Mammary epithelial cell (primary cell): ENCODE results near the gene CCDC91.

ENCODE experiments used
- EZH2 ChIP-seq: IDR thresholded peaks from 2 replicates; pipeline ENCODE4 v1.6.1; 2012; ENCODE audit warnings: low read length, inconsistent platforms, borderline replicate concordance
- TF ChIP-seq, protein P1 (sequence below), 2 donors: IDR thresholded peaks in 1 of 2; conservative IDR thresholded peaks in 1 of 2; 2 replicates each; pipeline ENCODE4 v1.5.1; 2011 to 2012; ENCODE audit warnings: inconsistent platforms in 2 of 2, low read length in 2 of 2, mild to moderate bottlenecking in 2 of 2, control low read depth in 1 of 2, low read depth in 1 of 2; ENCODE audit not compliant: insufficient read depth in 1 of 2; ENCODE audit errors: extremely low read depth in 1 of 2

DNA sequence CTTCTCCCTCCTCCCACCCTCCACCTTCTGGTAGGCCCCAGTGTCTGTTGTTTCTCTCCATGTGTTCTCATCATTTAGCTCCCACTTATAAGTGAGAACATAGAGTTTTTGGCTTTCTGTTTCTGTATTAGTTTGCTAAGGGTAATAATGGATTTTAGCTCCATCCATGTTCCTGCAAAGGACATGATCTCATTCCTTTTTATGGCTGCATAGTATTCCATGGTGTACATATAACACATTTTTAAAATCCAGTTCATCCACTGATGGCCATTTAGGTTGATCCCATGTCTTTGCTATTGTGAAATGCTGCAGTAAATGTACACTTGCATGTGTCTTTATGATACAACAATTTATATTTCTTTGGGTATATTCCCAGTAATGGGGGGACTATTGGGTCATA is 96.1 kb downstream of the CCDC91 start:
- TF ChIP-seq, protein P1, sequence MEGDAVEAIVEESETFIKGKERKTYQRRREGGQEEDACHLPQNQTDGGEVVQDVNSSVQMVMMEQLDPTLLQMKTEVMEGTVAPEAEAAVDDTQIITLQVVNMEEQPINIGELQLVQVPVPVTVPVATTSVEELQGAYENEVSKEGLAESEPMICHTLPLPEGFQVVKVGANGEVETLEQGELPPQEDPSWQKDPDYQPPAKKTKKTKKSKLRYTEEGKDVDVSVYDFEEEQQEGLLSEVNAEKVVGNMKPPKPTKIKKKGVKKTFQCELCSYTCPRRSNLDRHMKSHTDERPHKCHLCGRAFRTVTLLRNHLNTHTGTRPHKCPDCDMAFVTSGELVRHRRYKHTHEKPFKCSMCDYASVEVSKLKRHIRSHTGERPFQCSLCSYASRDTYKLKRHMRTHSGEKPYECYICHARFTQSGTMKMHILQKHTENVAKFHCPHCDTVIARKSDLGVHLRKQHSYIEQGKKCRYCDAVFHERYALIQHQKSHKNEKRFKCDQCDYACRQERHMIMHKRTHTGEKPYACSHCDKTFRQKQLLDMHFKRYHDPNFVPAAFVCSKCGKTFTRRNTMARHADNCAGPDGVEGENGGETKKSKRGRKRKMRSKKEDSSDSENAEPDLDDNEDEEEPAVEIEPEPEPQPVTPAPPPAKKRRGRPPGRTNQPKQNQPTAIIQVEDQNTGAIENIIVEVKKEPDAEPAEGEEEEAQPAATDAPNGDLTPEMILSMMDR (conservative IDR thresholded peaks at IDR 0.05 in 1 of 2, IDR thresholded peaks at IDR 0.05 in 1 of 2; ENCODE audit: extremely low read depth in 1 of 2, insufficient read depth in 1 of 2, low read depth in 1 of 2, low read length in 2 of 2): no peak
- no peak for TF ChIP-seq EZH2
